VCaP (cell line): ENCODE results near the gene TMBIM4.

Experiments used
- H3K27ac ChIP-seq: fragments of 450-650 bp; 2 replicates; pipeline ENCODE4 v1.5.1; 2017
- CTCF ChIP-seq: fragments of 450-650 bp; conservative IDR thresholded peaks from 2 replicates; pipeline ENCODE4 v1.5.1; 2017; ENCODE audit warnings: mild to moderate bottlenecking, moderate library complexity

The TMBIM4 gene

GRCh38 chr12:66163289-66163688 is 6.5 kb downstream of the TMBIM4 start:
- no peak for TF ChIP-seq CTCF
- H3K27ac ChIP-seq = no peak overlapping the region

GRCh38 chr12:66162701-66163100 is 7.1 kb downstream of the TMBIM4 start:
- no peak for TF ChIP-seq CTCF
- H3K27ac ChIP-seq = no peak overlapping the region

GRCh38 chr12:66160704-66161103 is 9.1 kb downstream of the TMBIM4 start:
- no peak overlapping the region for H3K27ac ChIP-seq
- TF ChIP-seq CTCF = no peak

- no peak for TF ChIP-seq CTCF
- H3K27ac ChIP-seq = no peak overlapping the region
These were observed 10.7 kb downstream of the TMBIM4 start for GRCh38 chr12:66159123-66159522.

- no peak for TF ChIP-seq CTCF
These were observed 13.1 kb downstream of the TMBIM4 start for GRCh38 chr12:66156654-66157053.

GRCh38 chr12:66154776-66155175 is 15.0 kb downstream of the TMBIM4 start:
- H3K27ac ChIP-seq = no peak overlapping the region
- no peak for TF ChIP-seq CTCF

More at GRCh38 chr12:66156654-66157053, 13.1 kb downstream of the TMBIM4 start:
- no peak overlapping the region for H3K27ac ChIP-seq

- H3K27ac ChIP-seq = no peak overlapping the region
- TF ChIP-seq CTCF = no peak
These were observed 17.1 kb downstream of the TMBIM4 start for GRCh38 chr12:66152732-66153131.
